ENCODE data around the gene SNX24.

SNX24 gene

GRCh38 chr5:123007754-123008153, 162.3 kb downstream of the SNX24 start:
- H3K4me3 ChIP-seq (ENCODE audit: low read depth, low read length) = no peak overlapping the region
- DNase-seq (ENCODE audit: low read depth) = no peak
- TF ChIP-seq MAX (IDR thresholded peaks at IDR 0.05; ENCODE audit: low read depth, low read length) (no peak), MYC (IDR thresholded peaks at IDR 0.05; ENCODE audit: low read depth, low read length) (no peak), POLR2A (IDR thresholded peaks at IDR 0.05; ENCODE audit: extremely low read depth, insufficient read length) (no peak), CTCF (IDR thresholded peaks at IDR 0.05; ENCODE audit: low read depth, low read length) (no peak)

- no peak for DNase-seq (ENCODE audit: low read depth)
- no peak overlapping the region for H3K4me3 ChIP-seq (ENCODE audit: low read depth, low read length)
- TF ChIP-seq POLR2A (IDR thresholded peaks at IDR 0.05; ENCODE audit: extremely low read depth, insufficient read length) (no peak), MAX (IDR thresholded peaks at IDR 0.05; ENCODE audit: low read depth, low read length) (no peak), CTCF (IDR thresholded peaks at IDR 0.05; ENCODE audit: low read depth, low read length) (no peak), MYC (IDR thresholded peaks at IDR 0.05; ENCODE audit: low read depth, low read length) (no peak)
Observed at GRCh38 chr5:123012321-123012720, 166.9 kb downstream of the SNX24 start.

GRCh38 chr5:123014689-123015088, 169.3 kb downstream of the SNX24 start:
- DNase-seq (ENCODE audit: low read depth) = no peak
- no peak overlapping the region for H3K4me3 ChIP-seq (ENCODE audit: low read depth, low read length)
- TF ChIP-seq MYC (IDR thresholded peaks at IDR 0.05; ENCODE audit: low read depth, low read length) = no peak
- TF ChIP-seq POLR2A (IDR thresholded peaks at IDR 0.05; ENCODE audit: extremely low read depth, insufficient read length) = no peak
- TF ChIP-seq CTCF (IDR thresholded peaks at IDR 0.05; ENCODE audit: low read depth, low read length) = no peak
- TF ChIP-seq MAX (IDR thresholded peaks at IDR 0.05; ENCODE audit: low read depth, low read length) = no peak

GRCh38 chr5:123028222-123028621, 182.8 kb downstream of the SNX24 start:
- no peak for TF ChIP-seq MAX (IDR thresholded peaks at IDR 0.05; ENCODE audit: low read depth, low read length)
- no peak for TF ChIP-seq POLR2A (IDR thresholded peaks at IDR 0.05; ENCODE audit: extremely low read depth, insufficient read length)
- no peak for TF ChIP-seq CTCF (IDR thresholded peaks at IDR 0.05; ENCODE audit: low read depth, low read length)
- no peak for TF ChIP-seq MYC (IDR thresholded peaks at IDR 0.05; ENCODE audit: low read depth, low read length)
- no peak overlapping the region for H3K4me3 ChIP-seq (ENCODE audit: low read depth, low read length)
- DNase-seq (ENCODE audit: low read depth) = no peak

GRCh38 chr5:123033157-123033671, 187.8 kb downstream of the SNX24 start:
- TF ChIP-seq CTCF (IDR thresholded peaks at IDR 0.05; ENCODE audit: low read depth, low read length) = no peak
- no peak for TF ChIP-seq MYC (IDR thresholded peaks at IDR 0.05; ENCODE audit: low read depth, low read length)
- no peak for DNase-seq (ENCODE audit: low read depth)

GRCh38 chr5:123035360-123035917, 190.0 kb downstream of the SNX24 start:
- TF ChIP-seq POLR2A (IDR thresholded peaks at IDR 0.05; ENCODE audit: extremely low read depth, insufficient read length) (no peak), MYC (IDR thresholded peaks at IDR 0.05; ENCODE audit: low read depth, low read length) (no peak)
- H3K4me3 ChIP-seq (ENCODE audit: low read depth, low read length) = no peak overlapping the region
- no peak for DNase-seq (ENCODE audit: low read depth)

More at GRCh38 chr5:123033157-123033671, 187.8 kb downstream of the SNX24 start:
- no peak overlapping the region for H3K4me3 ChIP-seq (ENCODE audit: low read depth, low read length)

Data from NB4 (cell line).